Bronchial epithelial cell (primary cell): Measurements from ENCODE around the gene PIP5K1B. TPM values are rescaled to one million over a fixed set of nuclear protein-coding genes. Genes with fewer than 3 reads are reported as not detected.

Experiments
- DNase-seq: peaks from one replicate; pipeline ENCODE4 v3.0.0-alpha.2; 2010; ENCODE audit warnings: low read depth
- FAIRE-seq: peaks from 2 replicates; lab custom pipeline; 2011; peaks lifted over from hg19 to GRCh38; lab: Jason Lieb, UNC
- H3K27me3 ChIP-seq: 2 replicates; pipeline ENCODE4 v1.5.1; 2011; ENCODE audit warnings: low read length; ENCODE audit not compliant: control insufficient read depth, insufficient read depth
- H3K36me3 ChIP-seq: 2 replicates; pipeline ENCODE4 v1.5.1; 2011; ENCODE audit warnings: low read length; ENCODE audit not compliant: control insufficient read depth, insufficient read depth
- H3K4me3 ChIP-seq: 2 replicates; pipeline ENCODE4 v1.5.1; 2011; ENCODE audit warnings: mild to moderate bottlenecking, low read depth, low read length, control low read depth
- total RNA-seq: library from RNA; depleted of rRNA; stranded (reverse); fragments of >200 nt; gene quantifications from 2 replicates; pipeline ENCODE4 v1.2.1, GENCODE V29; 2014
- TF ChIP-seq, protein P1 (sequence below): IDR thresholded peaks from 2 replicates; pipeline ENCODE4 v1.5.1; 2011; ENCODE audit warnings: mild to moderate bottlenecking, moderate library complexity, low read length, control low read depth, inconsistent platforms; ENCODE audit not compliant: insufficient read depth, severe bottlenecking

The PIP5K1B gene
- total RNA-seq, 1 donor from 2014 or later = 2.9 TPM

DNA sequence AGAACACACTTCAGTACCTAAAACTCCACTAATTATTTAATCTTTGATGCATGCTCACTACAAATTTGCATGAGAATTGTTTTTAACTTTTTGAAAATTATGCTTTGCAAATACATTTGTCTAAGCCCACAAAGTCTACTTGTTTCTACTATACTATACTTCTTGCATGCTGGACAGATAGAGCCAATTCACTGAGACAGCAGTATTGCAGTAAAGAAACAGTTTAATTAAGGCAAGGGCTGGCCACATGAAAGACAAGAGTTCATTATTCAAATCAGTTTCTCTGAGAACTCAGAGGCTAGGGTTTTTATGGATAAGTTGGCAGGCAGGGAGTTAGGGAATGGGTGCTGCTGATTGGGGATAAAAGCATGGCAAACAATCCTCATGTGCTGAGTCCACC is 324.5 kb downstream of the PIP5K1B start:
- Histone ChIP-seq H3K27me3 (no peaks in the 10 kb centered on the region), H3K36me3 (no peaks in the 10 kb centered on the region), H3K4me3 (no peak overlapping the region)
- no peak for FAIRE-seq
- TF ChIP-seq, protein P1, sequence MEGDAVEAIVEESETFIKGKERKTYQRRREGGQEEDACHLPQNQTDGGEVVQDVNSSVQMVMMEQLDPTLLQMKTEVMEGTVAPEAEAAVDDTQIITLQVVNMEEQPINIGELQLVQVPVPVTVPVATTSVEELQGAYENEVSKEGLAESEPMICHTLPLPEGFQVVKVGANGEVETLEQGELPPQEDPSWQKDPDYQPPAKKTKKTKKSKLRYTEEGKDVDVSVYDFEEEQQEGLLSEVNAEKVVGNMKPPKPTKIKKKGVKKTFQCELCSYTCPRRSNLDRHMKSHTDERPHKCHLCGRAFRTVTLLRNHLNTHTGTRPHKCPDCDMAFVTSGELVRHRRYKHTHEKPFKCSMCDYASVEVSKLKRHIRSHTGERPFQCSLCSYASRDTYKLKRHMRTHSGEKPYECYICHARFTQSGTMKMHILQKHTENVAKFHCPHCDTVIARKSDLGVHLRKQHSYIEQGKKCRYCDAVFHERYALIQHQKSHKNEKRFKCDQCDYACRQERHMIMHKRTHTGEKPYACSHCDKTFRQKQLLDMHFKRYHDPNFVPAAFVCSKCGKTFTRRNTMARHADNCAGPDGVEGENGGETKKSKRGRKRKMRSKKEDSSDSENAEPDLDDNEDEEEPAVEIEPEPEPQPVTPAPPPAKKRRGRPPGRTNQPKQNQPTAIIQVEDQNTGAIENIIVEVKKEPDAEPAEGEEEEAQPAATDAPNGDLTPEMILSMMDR = no peak
- no peak for DNase-seq

DNA sequence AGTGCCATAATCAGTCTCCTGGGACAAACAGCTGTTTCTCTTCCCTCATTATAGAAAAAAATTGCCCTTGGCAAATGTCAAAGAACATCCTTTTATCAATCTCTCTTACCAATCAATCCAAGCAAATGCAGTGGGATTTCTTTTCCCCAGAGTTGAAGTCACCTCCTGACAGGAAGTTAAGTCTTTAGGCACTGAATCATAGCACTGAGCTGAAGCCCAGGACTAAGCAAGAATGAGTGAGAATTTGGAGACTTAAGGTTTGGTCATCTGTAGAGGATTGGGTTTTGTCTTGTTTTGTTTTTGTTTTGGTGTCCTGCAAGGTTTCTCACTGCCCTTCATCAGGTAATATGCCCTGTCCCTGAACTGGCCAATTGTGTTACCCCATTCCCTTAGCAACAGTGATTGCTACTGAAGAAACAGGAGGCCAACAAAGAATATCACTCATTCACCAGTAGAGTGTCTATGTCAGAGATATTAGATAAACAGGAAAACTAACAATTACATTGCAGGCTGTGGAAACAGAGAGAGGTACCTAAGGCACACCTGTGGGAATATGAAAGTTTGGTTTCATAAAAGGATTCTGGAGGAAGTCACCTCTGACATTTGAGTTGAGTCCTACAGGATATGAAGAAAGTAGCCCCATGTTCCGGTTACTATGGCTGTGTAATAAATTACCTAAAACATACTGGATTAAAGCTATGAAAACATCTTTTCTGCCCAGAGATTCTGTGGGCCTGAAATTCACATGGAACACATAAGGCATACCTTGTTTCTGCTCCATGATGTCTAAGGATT is 326.0 kb downstream of the PIP5K1B start:
- TF ChIP-seq, protein P1 = no peak
- H3K36me3 ChIP-seq = no peaks in the 10 kb centered on the region
- DNase-seq (peak; percentile 56), FAIRE-seq (no peak)
- H3K4me3 ChIP-seq = no peak overlapping the region
- H3K27me3 ChIP-seq = no peaks in the 10 kb centered on the region

DNA sequence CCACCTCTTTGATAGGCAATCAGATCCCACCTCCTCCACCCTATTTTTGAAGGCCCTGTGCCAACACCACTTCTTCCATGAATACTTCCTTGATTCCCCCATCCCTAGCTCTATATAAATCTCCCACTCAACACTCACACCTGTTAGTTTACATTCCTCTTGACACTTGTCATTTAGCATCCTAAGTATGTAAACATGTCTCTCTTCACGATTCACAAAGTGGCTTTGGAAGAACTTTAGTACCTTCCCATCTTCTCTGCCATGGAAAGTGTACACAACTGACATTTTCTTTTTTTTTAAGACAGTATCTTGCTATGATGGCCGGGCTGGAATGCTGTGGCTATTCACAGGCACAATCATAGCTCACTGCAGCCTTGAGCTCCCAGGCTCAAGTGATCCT is 329.0 kb downstream of the PIP5K1B start:
- no peak overlapping the region for H3K4me3 ChIP-seq
- no peak for FAIRE-seq
- TF ChIP-seq, protein P1 = no peak
- no peaks in the 10 kb centered on the region for H3K27me3 ChIP-seq
- H3K36me3 ChIP-seq = no peaks in the 10 kb centered on the region
- peak; percentile 13 for DNase-seq

DNA sequence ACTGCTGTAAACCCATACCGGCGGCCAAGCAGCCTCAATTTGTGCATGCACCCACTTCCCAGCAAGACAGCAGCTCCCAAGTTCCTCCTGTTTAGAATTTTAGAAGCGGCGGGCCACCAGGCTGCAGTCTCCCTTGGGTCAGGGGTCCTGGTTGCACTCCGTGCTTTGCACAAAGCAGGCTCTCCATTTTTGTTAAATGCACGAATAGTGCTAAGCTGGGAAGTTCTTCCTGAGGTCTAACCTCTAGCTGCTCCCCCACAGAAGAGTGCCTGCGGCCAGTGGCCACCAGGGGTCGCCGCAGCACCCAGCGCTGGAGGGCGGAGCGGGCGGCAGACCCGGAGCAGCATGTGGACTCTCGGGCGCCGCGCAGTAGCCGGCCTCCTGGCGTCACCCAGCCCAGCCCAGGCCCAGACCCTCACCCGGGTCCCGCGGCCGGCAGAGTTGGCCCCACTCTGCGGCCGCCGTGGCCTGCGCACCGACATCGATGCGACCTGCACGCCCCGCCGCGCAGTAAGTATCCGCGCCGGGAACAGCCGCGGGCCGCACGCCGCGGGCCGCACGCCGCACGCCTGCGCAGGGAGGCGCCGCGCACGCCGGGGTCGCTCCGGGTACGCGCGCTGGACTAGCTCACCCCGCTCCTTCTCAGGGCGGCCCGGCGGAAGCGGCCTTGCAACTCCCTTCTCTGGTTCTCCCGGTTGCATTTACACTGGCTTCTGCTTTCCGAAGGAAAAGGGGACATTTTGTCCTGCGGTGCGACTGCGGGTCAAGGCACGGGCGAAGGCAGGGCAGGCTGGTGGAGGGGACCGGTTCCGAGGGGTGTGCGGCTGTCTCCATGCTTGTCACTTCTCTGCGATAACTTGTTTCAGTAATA is 330.6 kb downstream of the PIP5K1B start, which contains the start of gene FXN:
TSS of gene FXN (plus strand) at position 315 of the 871 bp plus-strand sequence. CDS start at position 346, 31 bp downstream.
- H3K36me3 ChIP-seq = no peaks in the 10 kb centered on the region
- DNase-seq = peak; percentile 58
- TF ChIP-seq, protein P1 = peak; percentile 98
- no peak for FAIRE-seq
- H3K27me3 ChIP-seq = no peaks in the 10 kb centered on the region
- H3K4me3 ChIP-seq = peak within 1 kb of the TSS; percentile 51

DNA sequence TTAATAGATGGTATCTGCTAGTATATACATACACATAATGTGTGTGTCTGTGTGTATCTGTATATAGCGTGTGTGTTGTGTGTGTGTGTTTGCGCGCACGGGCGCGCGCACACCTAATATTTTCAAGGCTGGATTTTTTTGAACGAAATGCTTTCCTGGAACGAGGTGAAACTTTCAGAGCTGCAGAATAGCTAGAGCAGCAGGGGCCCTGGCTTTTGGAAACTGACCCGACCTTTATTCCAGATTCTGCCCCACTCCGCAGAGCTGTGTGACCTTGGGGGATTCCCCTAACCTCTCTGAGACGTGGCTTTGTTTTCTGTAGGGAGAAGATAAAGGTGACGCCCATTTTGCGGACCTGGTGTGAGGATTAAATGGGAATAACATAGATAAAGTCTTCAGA is 331.3 kb downstream of the PIP5K1B start:
- DNase-seq (peak; percentile 17), FAIRE-seq (no peak)
- H3K27me3 ChIP-seq = no peaks in the 10 kb centered on the region
- peak overlapping the region; percentile 51 for H3K4me3 ChIP-seq
- TF ChIP-seq, protein P1 = no peak
- H3K36me3 ChIP-seq = no peaks in the 10 kb centered on the region
